ENCODE data around the gene FOXJ2. TPM values are rescaled to one million over a fixed set of nuclear protein-coding genes. Genes with fewer than 3 reads are reported as not detected.

Gene FOXJ2
- total RNA-seq, 1 experiment from 2014 or later: 5.5 TPM

DNA sequence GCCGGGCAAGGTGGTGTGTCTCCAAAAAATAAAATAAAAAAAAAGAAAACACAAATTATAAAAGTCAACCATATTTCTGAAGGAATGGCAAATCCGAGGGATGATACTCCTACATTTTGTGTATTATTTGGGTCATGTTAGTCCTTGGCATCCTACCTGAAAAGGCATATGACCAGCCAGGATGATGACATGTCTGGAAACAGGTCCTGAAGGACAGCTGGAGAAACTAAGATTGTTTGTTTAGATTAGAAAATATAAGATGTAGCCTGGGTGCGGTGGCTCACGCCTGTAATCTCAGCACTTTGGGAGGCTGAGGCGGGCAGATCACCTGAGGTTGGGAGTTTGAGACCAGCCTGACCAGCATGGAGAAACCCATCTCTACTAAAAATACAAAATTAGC is 47.6 kb upstream of the FOXJ2 start:
- H4K91ac ChIP-seq (ENCODE audit: insufficient read length, low read depth, low read length): no peak overlapping the region
- H3K4ac ChIP-seq (ENCODE audit: low read depth, low read length): no peak overlapping the region
- no peaks in the 10 kb centered on the region for H3K79me1 ChIP-seq (ENCODE audit: insufficient read depth, low read depth, low read length, poor library complexity, severe bottlenecking)
- TF ChIP-seq, protein P1, sequence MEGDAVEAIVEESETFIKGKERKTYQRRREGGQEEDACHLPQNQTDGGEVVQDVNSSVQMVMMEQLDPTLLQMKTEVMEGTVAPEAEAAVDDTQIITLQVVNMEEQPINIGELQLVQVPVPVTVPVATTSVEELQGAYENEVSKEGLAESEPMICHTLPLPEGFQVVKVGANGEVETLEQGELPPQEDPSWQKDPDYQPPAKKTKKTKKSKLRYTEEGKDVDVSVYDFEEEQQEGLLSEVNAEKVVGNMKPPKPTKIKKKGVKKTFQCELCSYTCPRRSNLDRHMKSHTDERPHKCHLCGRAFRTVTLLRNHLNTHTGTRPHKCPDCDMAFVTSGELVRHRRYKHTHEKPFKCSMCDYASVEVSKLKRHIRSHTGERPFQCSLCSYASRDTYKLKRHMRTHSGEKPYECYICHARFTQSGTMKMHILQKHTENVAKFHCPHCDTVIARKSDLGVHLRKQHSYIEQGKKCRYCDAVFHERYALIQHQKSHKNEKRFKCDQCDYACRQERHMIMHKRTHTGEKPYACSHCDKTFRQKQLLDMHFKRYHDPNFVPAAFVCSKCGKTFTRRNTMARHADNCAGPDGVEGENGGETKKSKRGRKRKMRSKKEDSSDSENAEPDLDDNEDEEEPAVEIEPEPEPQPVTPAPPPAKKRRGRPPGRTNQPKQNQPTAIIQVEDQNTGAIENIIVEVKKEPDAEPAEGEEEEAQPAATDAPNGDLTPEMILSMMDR (conservative IDR thresholded peaks at IDR 0.05): no peak
- H4K20me1 ChIP-seq (ENCODE audit: control insufficient read depth, insufficient read depth, insufficient read length): no peaks in the 10 kb centered on the region
- H2BK15ac ChIP-seq (ENCODE audit: low read depth, low read length): no peak overlapping the region
- no peak overlapping the region for H2BK5ac ChIP-seq (ENCODE audit: insufficient read length, low read length)
- H3K23ac ChIP-seq (ENCODE audit: insufficient read length, low read depth, low read length): no peak overlapping the region
- H3K27me3 ChIP-seq (ENCODE audit: insufficient read depth, low read length): no peaks in the 10 kb centered on the region
- no peak overlapping the region for H2AK5ac ChIP-seq (ENCODE audit: insufficient read length, low read length)
- no peaks in the 10 kb centered on the region for H3K23me2 ChIP-seq (ENCODE audit: insufficient read length, low read depth, low read length, poor library complexity, severe bottlenecking)
- WGBS (ENCODE audit: extremely low coverage, insufficient read length, low lambda C conversion rate): no CpG with 5 or more reads among the region's 5 CpGs
- DNase-seq: no peak
- Mint-ChIP-seq H3K27ac (no peak overlapping the region), H3K36me3 (ENCODE audit: insufficient read depth in 1 of 3, low read depth in 3 of 3) (no peaks in the 10 kb centered on the region), H3K4me3 (no peak overlapping the region), H3K27me3 (ENCODE audit: low read depth) (no peaks in the 10 kb centered on the region), H3K9me3 (no peaks in the 10 kb centered on the region), H3K4me1 (peaks cover 13 to 18% of the 10 kb centered on the region in 2 experiments)
- no peak overlapping the region for H3K4me2 ChIP-seq (ENCODE audit: insufficient read depth, insufficient read length, low read length)
- no peaks in the 10 kb centered on the region for H3K79me2 ChIP-seq (ENCODE audit: insufficient read depth, low read length)
- H2BK120ac ChIP-seq (ENCODE audit: low read depth, low read length, poor library complexity, severe bottlenecking): no peak overlapping the region
- H2BK12ac ChIP-seq (ENCODE audit: insufficient read length, low read depth, low read length): no peak overlapping the region
- H3K9me3 ChIP-seq (ENCODE audit: control insufficient read depth, low read depth, low read length): no peaks in the 10 kb centered on the region
- no peaks in the 10 kb centered on the region for H3K4me1 ChIP-seq (ENCODE audit: insufficient read depth, low read length)
- H4K5ac ChIP-seq (ENCODE audit: insufficient read length, low read depth, low read length): no peak overlapping the region
- no peak overlapping the region for H2AFZ ChIP-seq (ENCODE audit: low read length)
- no peak overlapping the region for H2BK20ac ChIP-seq (ENCODE audit: low read depth, low read length, poor library complexity, severe bottlenecking)
- H3T11ph ChIP-seq (ENCODE audit: low read length): no peak overlapping the region
- no peak overlapping the region for H3K14ac ChIP-seq (ENCODE audit: insufficient read depth, low read length)
- no peak overlapping the region for H3K9ac ChIP-seq (ENCODE audit: extremely low read depth, insufficient read length, low read length)
- H3K18ac ChIP-seq (ENCODE audit: insufficient read length, low read depth, low read length): no peak overlapping the region
- H3K27ac ChIP-seq (ENCODE audit: insufficient read length, low read depth, low read length): no peak overlapping the region
- H3K56ac ChIP-seq (ENCODE audit: insufficient read length, low read depth, low read length): no peak overlapping the region
- H4K8ac ChIP-seq (replicated peaks; ENCODE audit: insufficient read length, low read depth, low read length): no peak overlapping the region

Measured in H9 (cell line).